Daoy (cell line): ENCODE results near the gene PHF24. TPM values are rescaled to one million over a fixed set of nuclear protein-coding genes. Genes with fewer than 3 reads are reported as not detected.
"Not testable (repeated sequence)": the region's sequence is repeated elsewhere in the genome, so short reads cannot be mapped to it uniquely, and the experiment has no call there.

Source experiments
- DNase-seq: peaks from one replicate; pipeline ENCODE4 v3.0.0-alpha.2; 2015; ENCODE audit warnings: low read depth
- total RNA-seq: library from RNA; depleted of rRNA; stranded (reverse); fragments of >200 nt; shearing (Covaris generic); gene quantifications from 2 replicates; pipeline ENCODE4 v1.2.3, GENCODE V29; 2014; rRNA removed

The PHF24 gene
- total RNA-seq, 1 experiment from 2014 or later, result 0.11 TPM

DNA sequence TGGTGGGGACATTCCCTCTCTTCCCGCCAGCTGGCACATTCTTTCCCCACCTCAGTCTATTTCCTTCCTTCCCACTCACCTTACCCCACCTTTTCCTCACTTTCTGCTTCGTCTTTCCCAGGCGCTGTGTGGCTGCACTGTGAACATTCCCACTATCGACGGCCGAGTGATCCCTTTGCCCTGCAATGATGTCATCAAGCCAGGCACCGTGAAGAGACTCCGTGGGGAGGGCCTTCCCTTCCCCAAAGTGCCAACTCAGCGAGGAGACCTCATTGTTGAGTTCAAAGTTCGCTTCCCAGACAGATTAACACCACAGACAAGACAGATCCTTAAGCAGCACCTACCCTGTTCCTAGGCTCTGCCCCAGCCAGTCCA lies 38.8 kb downstream of the PHF24 start:
- DNase-seq, result no peak

GRCh38 chr9:34997379-34997781 lies 39.3 kb downstream of the PHF24 start:
- DNase-seq, result no peak

DNA sequence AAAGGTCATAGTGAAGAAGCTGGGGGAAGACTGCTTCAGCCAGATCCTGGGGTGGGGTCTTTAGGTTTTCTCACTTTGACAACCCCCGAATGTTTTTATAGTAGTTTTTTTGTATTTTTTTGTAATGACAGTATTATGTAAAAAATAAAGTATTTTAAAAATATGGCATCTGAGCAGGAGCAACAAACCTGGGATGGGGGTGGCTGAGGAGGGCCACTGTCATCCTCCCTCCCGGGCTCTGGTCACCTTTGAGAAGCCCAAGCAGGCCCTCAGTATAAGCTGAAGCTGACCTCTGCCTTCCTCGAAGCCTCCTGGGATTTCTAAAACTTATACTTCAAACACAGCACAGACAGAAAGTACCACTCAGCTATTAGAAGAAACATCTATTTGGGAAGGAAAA lies 40.2 kb downstream of the PHF24 start:
- no peak for DNase-seq

DNA sequence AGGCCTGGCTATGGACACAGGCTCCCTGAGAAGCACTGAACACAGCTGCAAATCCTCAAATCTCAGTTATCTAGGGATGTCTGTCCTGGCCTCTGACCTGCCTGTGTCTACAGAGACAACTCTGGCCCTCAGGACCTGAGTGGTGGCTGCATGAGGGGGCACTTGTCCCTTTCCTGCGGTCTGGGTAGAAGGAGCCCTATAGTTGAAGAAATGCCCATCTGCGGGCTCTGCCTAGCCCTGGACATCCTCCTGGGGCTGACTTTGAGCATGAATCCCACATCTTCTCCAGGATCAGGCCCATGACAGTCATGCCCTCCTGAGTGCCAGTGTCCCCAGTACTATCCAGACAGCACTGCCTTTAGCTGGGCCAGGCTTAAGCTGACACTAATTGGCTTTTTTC lies 41.5 kb downstream of the PHF24 start:
- DNase-seq, result no peak

DNA sequence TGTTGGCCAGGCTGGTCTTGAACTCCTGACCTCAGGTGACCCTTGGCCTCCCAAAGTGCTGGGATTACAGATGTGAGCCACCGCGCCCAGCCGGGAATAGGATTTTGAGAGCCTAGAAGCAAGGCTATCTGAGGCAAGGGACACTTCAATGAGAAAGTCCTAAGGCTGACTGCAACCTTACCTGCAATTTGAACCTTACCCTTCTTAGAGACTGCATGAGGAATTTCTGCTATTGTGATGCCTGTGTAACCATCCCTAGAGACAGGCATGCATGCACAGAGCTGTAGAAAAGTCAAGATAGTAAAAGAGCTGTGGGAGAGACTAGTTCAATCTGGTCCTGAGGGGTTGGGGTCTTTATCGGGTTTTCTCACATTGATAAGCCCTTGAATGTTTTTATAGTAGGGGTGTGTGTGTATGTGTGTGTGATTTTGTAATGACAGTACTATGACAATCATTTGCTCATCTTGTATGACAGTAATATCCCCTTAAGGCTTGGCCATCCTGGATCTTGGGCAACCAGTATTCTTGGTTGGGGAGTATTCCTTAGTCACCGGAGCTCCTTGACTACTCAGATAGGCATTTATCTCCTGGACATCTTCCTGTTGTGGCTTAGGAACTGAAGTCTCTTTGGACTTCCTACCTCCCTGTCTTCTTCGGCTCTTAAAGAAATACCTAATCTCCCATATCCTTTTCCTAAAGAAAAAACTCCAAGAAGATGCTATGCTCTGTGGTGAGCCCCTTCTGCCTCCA lies 42.6 kb downstream of the PHF24 start:
- DNase-seq, result no peak

DNA sequence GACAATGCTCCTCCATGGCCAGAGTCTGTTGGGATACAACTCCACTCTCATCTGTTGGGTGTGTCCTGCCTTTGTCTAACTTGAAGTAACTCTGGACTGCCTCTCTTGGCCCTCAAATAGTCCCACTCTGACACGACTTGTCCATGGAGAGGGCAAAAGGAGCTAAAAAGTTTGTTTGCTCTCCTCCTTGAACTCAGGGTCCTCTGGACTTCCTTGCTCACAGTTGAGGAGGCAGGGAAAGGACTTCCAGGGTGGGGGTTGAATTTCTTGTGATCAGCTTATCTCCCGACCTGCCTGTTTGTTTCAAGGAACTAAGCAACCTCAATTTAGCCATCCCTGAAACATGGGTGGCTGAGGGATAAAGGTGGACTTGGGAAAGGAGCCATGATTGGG lies 43.2 kb downstream of the PHF24 start:
- no peak for DNase-seq

DNA sequence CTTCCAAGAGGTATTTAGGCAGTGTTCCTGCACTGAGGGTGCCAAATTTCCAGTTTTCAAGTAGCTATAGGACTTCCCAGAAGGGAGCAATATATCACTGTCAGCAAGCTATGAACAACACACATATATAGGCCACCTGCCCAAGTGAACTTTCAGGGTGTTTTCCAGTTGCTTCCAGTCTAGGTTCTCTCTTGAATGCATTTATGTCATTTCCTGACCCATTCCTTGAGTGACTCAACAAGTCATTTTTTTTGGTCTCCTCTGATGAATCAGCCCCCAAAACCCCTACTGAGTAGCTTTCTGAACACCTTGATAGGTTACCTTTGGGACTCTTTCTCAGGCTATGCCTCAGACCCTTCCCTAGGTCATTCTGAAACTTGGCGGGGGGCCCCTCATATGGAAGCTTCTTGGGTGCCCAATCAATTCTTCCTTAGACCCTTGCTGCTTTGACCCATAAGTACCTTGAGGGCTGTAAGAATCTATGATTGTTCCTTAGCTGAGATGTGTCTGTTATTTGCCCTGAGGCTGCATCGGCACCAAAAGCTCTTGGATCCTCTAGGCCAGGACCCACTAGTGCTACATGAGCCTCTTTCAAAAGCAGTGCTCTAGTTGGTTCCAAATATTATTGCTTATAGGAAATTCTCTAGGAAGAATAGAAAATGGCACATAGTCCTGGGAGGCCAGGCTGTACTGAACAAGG lies 43.9 kb downstream of the PHF24 start:
- peak; percentile 52 for DNase-seq

DNA sequence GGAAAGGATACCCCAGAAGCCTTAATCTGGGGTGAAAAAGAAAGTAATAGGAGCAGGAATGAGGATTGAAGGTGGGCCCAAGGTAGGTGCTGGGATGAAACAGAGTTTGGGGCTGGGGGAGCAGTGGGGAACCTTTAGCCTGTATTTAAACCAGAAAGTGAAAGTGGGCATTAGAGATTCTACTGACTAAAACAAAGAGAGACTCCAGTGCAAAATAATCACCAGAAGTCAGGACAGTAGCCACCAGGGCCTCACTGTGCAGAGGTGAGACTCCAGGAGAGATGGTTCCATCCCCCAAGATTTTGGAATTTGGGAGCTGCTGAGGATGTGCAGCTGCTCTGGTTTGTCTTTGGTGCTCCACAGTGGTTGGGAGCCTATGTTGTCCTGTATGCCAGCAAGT lies 44.5 kb downstream of the PHF24 start:
- no peak for DNase-seq

DNA sequence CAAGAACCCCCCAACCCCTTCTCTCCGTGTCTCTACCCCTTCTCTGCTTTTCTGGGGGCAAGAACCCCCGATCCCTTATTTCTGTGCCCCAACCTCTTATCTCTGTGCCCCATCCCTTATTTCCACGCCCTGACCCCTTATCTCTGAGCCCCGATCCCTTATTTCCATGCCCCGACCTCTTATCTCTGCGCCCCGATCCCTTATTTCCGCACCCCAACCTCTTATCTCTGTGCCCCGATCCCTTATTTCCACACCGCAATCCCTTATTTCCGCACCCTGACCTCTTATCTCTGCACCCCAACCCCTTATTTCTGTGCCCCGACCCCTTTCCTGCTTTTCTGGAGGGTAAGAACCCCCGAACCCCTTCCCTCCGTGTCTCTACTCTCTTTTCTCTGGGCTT lies 46.2 kb downstream of the PHF24 start:
- DNase-seq, result not testable (repeated sequence)

DNA sequence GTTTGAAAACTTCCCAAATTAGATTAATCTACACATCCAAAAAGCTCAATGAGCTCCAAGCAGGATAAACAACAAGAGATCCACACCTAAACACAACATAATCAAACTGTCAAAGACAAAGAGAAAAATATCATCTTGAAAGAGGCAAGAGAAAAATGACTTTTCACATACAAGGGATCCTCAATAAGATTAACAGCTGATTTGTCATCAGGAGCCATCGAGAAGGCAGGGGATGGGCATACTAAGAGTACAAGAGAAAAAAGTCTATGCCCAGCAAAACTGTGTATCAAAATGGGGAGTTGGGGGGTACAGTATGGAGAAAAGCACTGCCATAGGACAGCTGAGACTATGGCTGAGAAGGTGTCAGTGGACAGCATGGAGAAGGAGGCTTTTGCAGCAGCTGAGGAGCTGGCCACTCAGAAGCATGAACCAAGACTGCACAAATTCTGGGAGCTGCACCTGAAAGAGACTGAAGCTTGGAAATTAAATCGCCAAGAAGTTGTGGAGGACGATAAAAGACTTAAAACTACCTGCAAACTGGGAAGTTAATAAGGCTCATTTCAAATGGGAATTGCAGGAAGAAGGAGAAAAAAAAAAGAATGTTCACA lies 52.4 kb downstream of the PHF24 start:
- no peak for DNase-seq

GRCh38 chr9:35014517-35014916 lies 56.4 kb downstream of the PHF24 start:
- DNase-seq, result no peak

DNA sequence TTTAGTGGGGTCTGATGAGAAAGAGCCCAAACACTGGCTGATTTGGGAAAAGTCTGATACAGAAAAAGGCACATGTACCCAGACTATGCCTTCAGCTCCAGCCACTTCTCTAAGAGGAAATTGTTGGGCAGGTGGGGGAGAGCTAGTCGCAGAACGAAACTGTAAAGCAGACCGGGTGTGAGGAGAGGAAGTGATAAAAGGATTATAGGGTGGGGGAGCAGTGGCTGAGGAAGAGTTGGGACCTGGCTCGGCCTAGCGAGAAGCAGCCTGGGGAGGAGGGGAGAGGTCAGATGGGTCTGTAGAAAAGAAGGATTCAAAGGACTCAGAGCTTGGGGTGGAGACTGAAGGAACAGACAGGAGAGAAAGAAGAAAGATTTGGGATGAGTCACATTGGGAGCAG lies 65.4 kb downstream of the PHF24 start:
- DNase-seq, result not testable (repeated sequence)

DNA sequence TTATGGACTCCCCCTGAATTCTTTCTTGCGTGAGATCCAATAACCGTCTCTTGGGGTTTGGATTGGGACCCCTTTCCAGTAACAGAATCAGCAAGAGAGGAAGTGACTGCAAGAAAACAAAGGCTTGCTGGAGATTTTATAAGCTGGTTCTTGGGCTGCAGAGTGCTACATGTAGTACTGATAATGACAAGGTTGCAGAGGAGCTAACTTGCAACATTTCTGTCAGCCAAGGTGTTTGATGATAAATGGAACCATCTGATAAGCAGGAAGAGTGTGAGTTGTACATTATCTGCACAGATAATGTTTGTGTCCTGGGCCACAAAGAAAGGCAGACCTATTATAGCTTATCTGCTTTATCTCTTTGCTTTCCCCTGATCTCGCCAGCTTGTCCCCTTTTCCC lies 68.6 kb downstream of the PHF24 start:
- DNase-seq, result no peak

GRCh38 chr9:35027374-35027773 lies 69.3 kb downstream of the PHF24 start:
- DNase-seq, result no peak

DNA sequence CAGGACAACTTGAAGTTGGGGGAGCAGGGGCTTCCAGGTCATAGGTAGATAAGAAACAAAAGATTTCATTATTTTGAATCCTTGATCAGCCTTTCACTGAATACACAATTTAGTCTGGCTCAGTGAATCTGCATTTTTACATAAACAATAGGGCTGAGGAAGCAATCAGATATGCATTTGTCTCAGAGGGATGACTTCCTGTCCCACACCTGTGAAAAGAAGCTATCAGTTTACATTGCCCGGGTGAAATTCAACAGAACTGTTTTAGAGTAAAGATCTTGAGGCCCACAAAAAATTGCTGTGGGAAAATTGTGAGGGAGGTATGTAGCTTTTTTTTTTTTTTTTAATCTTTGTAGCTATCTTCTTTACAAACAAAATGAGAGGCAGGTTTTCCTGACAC lies 69.8 kb downstream of the PHF24 start:
- DNase-seq, result no peak

DNA sequence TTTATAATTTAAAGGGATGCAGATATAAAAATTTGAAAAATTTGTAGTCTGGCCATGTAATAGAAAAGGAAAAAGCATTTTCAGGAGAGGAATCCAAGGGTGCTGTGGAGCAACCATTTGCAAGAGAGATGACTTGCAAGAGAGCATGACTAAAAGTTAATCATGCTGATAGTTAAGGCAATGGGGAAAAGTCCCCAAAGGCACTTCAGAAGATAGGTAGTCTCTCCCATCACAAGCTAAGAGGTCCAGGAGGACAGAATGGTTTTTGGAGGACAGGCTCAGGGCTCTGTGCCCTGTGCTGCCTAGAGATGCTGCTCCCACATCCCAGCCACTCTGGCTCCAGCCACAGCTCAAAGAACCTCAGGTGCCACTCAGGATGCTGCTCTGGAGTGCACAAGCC lies 70.3 kb downstream of the PHF24 start:
- no peak for DNase-seq

GRCh38 chr9:35029241-35029640 lies 71.2 kb downstream of the PHF24 start:
- no peak for DNase-seq

GRCh38 chr9:35029852-35030251 lies 71.8 kb downstream of the PHF24 start:
- DNase-seq, result no peak

Other genes with a start within 250 kb of the PHF24 start
- not detected in 2 replicates for gene CCL21, start 248.1 kb upstream of the PHF24 start, total RNA-seq
- gene DNAJB5, start 31.5 kb downstream of the PHF24 start, total RNA-seq, result 6.6 and 12.6 TPM in 2 replicates
- 569 and 580 TPM in 2 replicates for gene VCP, start 114.3 kb downstream of the PHF24 start, total RNA-seq
- gene FANCG, start 121.7 kb downstream of the PHF24 start, total RNA-seq, result 43.0 and 48.1 TPM in 2 replicates
- 18.9 and 22.2 TPM in 2 replicates for gene PIGO, start 138.3 kb downstream of the PHF24 start, total RNA-seq
- gene STOML2, start 144.8 kb downstream of the PHF24 start, total RNA-seq, result 222 and 248 TPM in 2 replicates
- 1.9 and 4.7 TPM in 2 replicates for gene ATOSB, start 157.6 kb downstream of the PHF24 start, total RNA-seq
- gene UNC13B, start 203.7 kb downstream of the PHF24 start, total RNA-seq, result 13.2 and 17.2 TPM in 2 replicates